ENCODE measurements around the gene SENP8. TPM values are rescaled to one million over a fixed set of nuclear protein-coding genes. Genes with fewer than 3 reads are reported as not detected.

Gene SENP8
- total RNA-seq, 2 donors from 2014 or later = 2.3 to 4.2 TPM

- H3K4me1 ChIP-seq = no peaks in the 10 kb centered on the region
- no peak overlapping the region for H3K4me3 ChIP-seq
- no peaks in the 10 kb centered on the region for H3K9me3 ChIP-seq
- H3K27ac ChIP-seq = no peak overlapping the region
- no peak overlapping the region for H3K9ac ChIP-seq (ENCODE audit: low read depth in 2 of 2, low read length in 2 of 2)
- no peaks in the 10 kb centered on the region for H3K36me3 ChIP-seq
- DNase-seq = no peak
- intact Hi-C loops (cut with DNase I) = no loop called here
- H3K27me3 ChIP-seq = no peaks in the 10 kb centered on the region
- no peak for TF ChIP-seq CTCF (IDR thresholded peaks at IDR 0.05)
Observed at GRCh38 chr15:72105111-72105510, 13.1 kb upstream of the SENP8 start.

- intact Hi-C loops (cut with DNase I) = no loop called here
- Histone ChIP-seq H3K36me3 (no peaks in the 10 kb centered on the region), H3K4me1 (no peaks in the 10 kb centered on the region), H3K27me3 (no peaks in the 10 kb centered on the region), H3K9me3 (no peaks in the 10 kb centered on the region), H3K4me3 (no peak overlapping the region), H3K9ac (ENCODE audit: low read depth in 2 of 2, low read length in 2 of 2) (no peak overlapping the region), H3K27ac (no peak overlapping the region)
- TF ChIP-seq CTCF (IDR thresholded peaks at IDR 0.05) = no peak
- no peak for DNase-seq
Observed at GRCh38 chr15:72106068-72106467, 12.1 kb upstream of the SENP8 start.

GRCh38 chr15:72110355-72110754 lies 7.8 kb upstream of the SENP8 start:
- H3K9me3 ChIP-seq = no peaks in the 10 kb centered on the region
- H3K4me1 ChIP-seq = no peaks in the 10 kb centered on the region
- no peaks in the 10 kb centered on the region for H3K27me3 ChIP-seq
- no peak for TF ChIP-seq CTCF (IDR thresholded peaks at IDR 0.05)
- H3K27ac ChIP-seq = no peak overlapping the region
- no peak overlapping the region for H3K4me3 ChIP-seq
- no peaks in the 10 kb centered on the region for H3K36me3 ChIP-seq
- DNase-seq = no peak
- intact Hi-C loops (cut with DNase I) = no loop called here
- H3K9ac ChIP-seq (ENCODE audit: low read depth in 2 of 2, low read length in 2 of 2) = no peak overlapping the region

GRCh38 chr15:72112116-72112515 lies 6.1 kb upstream of the SENP8 start:
- intact Hi-C loops (cut with DNase I) = no loop called here
- no peaks in the 10 kb centered on the region for H3K36me3 ChIP-seq
- no peak for DNase-seq
- no peak overlapping the region for H3K9ac ChIP-seq (ENCODE audit: low read depth in 2 of 2, low read length in 2 of 2)
- no peaks in the 10 kb centered on the region for H3K4me1 ChIP-seq
- H3K9me3 ChIP-seq = no peaks in the 10 kb centered on the region
- no peak for TF ChIP-seq CTCF (IDR thresholded peaks at IDR 0.05)
- H3K27ac ChIP-seq = no peak overlapping the region
- no peaks in the 10 kb centered on the region for H3K27me3 ChIP-seq
- no peak overlapping the region for H3K4me3 ChIP-seq

- Histone ChIP-seq H3K9ac (ENCODE audit: low read depth in 2 of 2, low read length in 2 of 2) (no peak overlapping the region), H3K4me1 (no peaks in the 10 kb centered on the region), H3K27ac (no peak overlapping the region), H3K9me3 (no peaks in the 10 kb centered on the region), H3K27me3 (no peaks in the 10 kb centered on the region), H3K36me3 (no peaks in the 10 kb centered on the region), H3K4me3 (no peak overlapping the region)
- no peak for TF ChIP-seq CTCF (IDR thresholded peaks at IDR 0.05)
- intact Hi-C loops (cut with DNase I) = no loop called here
- no peak for DNase-seq
Observed at GRCh38 chr15:72112805-72113204, 5.4 kb upstream of the SENP8 start.
